H9 (cell line): ENCODE results near the gene ETFA. TPM values are rescaled to one million over a fixed set of nuclear protein-coding genes. Genes with fewer than 3 reads are reported as not detected.

Experiments used
- DNase-seq: peaks from one replicate; pipeline ENCODE4 v3.0.0-alpha.2; 2017
- H2AFZ ChIP-seq: one replicate; pipeline ENCODE4 v1.6.1; 2013; ENCODE audit warnings: mild to moderate bottlenecking, low read length, control low read depth, moderate library complexity
- H2AK5ac ChIP-seq: 2 replicates; pipeline ENCODE4 v1.6.1; 2013; ENCODE audit warnings: low read length, control low read depth, mixed read lengths; ENCODE audit not compliant: insufficient read length
- H2BK120ac ChIP-seq: one replicate; pipeline ENCODE4 v1.6.1; 2013; ENCODE audit warnings: low read depth, mild to moderate bottlenecking, low read length, control low read depth, inconsistent platforms; ENCODE audit not compliant: poor library complexity, severe bottlenecking
- H2BK12ac ChIP-seq: 2 replicates; pipeline ENCODE4 v1.6.1; 2013; ENCODE audit warnings: low read length, control low read depth, mixed read lengths, low read depth; ENCODE audit not compliant: insufficient read length
- H2BK15ac ChIP-seq: 2 replicates; pipeline ENCODE4 v1.6.1; 2013; ENCODE audit warnings: low read depth, low read length, control low read depth
- H2BK20ac ChIP-seq: one replicate; pipeline ENCODE4 v1.6.1; 2013; ENCODE audit warnings: low read depth, mild to moderate bottlenecking, low read length, control low read depth, inconsistent platforms; ENCODE audit not compliant: poor library complexity, severe bottlenecking
- H2BK5ac ChIP-seq: 2 replicates; pipeline ENCODE4 v1.6.1; 2013; ENCODE audit warnings: low read length, control low read depth, mixed read lengths; ENCODE audit not compliant: insufficient read length
- H3K14ac ChIP-seq: 2 replicates; pipeline ENCODE4 v1.6.1; 2013; ENCODE audit warnings: low read length, control low read depth; ENCODE audit not compliant: insufficient read depth
- H3K18ac ChIP-seq: 2 replicates; pipeline ENCODE4 v1.6.1; 2013; ENCODE audit warnings: low read depth, mild to moderate bottlenecking, mixed read lengths, low read length, control low read depth; ENCODE audit not compliant: insufficient read length
- H3K23ac ChIP-seq: 2 replicates; pipeline ENCODE4 v1.6.1; 2013; ENCODE audit warnings: low read length, control low read depth, mixed read lengths, low read depth; ENCODE audit not compliant: insufficient read length
- H3K23me2 ChIP-seq: 2 replicates; pipeline ENCODE4 v1.6.1; 2013; ENCODE audit warnings: low read depth, mild to moderate bottlenecking, mixed read lengths, low read length, control low read depth; ENCODE audit not compliant: insufficient read length, poor library complexity, severe bottlenecking
- H3K27ac ChIP-seq: 2 replicates; pipeline ENCODE4 v1.5.1; 2013; ENCODE audit warnings: low read length, control low read depth, mixed read lengths, low read depth; ENCODE audit not compliant: insufficient read length
- H3K27me3 ChIP-seq: 2 replicates; pipeline ENCODE4 v1.6.1; 2013; ENCODE audit warnings: low read length, control low read depth, inconsistent platforms; ENCODE audit not compliant: insufficient read depth
- H3K4ac ChIP-seq: 2 replicates; pipeline ENCODE4 v1.6.1; 2013; ENCODE audit warnings: low read depth, mild to moderate bottlenecking, control low read depth, inconsistent platforms, low read length, moderate library complexity
- H3K4me1 ChIP-seq: 2 replicates; pipeline ENCODE4 v1.6.1; 2013; ENCODE audit warnings: low read length, control low read depth, inconsistent platforms; ENCODE audit not compliant: insufficient read depth
- H3K4me2 ChIP-seq: 2 replicates; pipeline ENCODE4 v1.6.1; 2013; ENCODE audit warnings: low read length, control low read depth, mixed read lengths; ENCODE audit not compliant: insufficient read length, insufficient read depth
- H3K56ac ChIP-seq: 2 replicates; pipeline ENCODE4 v1.6.1; 2013; ENCODE audit warnings: low read depth, mild to moderate bottlenecking, mixed read lengths, low read length, control low read depth; ENCODE audit not compliant: insufficient read length
- H3K79me1 ChIP-seq: 2 replicates; pipeline ENCODE4 v1.6.1; 2013; ENCODE audit warnings: low read depth, mild to moderate bottlenecking, moderate library complexity, low read length, control low read depth, inconsistent platforms; ENCODE audit not compliant: insufficient read depth, poor library complexity, severe bottlenecking
- H3K79me2 ChIP-seq: 2 replicates; pipeline ENCODE4 v1.6.1; 2013; ENCODE audit warnings: low read length, control low read depth, inconsistent platforms; ENCODE audit not compliant: insufficient read depth
- H3K9ac ChIP-seq: 2 replicates; pipeline ENCODE4 v1.6.1; 2013; ENCODE audit warnings: low read length, control low read depth, mixed read lengths; ENCODE audit not compliant: insufficient read length; ENCODE audit errors: extremely low read depth
- H3K9me3 ChIP-seq: one replicate; pipeline ENCODE4 v1.6.1; 2013; ENCODE audit warnings: low read depth, low read length, inconsistent platforms; ENCODE audit not compliant: control insufficient read depth
- H3T11ph ChIP-seq: one replicate; pipeline ENCODE4 v1.6.1; 2013; ENCODE audit warnings: mild to moderate bottlenecking, low read length, control low read depth, inconsistent platforms
- H4K20me1 ChIP-seq: one replicate; pipeline ENCODE4 v1.6.1; 2013; ENCODE audit not compliant: control insufficient read depth, insufficient read length, insufficient read depth
- H4K5ac ChIP-seq: 2 replicates; pipeline ENCODE4 v1.6.1; 2013; ENCODE audit warnings: low read depth, mild to moderate bottlenecking, mixed read lengths, low read length, control low read depth; ENCODE audit not compliant: insufficient read length
- H4K8ac ChIP-seq: replicated peaks from 2 replicates; pipeline ENCODE4 v1.6.1; 2013; ENCODE audit warnings: low read length, control low read depth, mixed read lengths, low read depth; ENCODE audit not compliant: insufficient read length
- H4K91ac ChIP-seq: 2 replicates; pipeline ENCODE4 v1.6.1; 2013; ENCODE audit warnings: low read depth, mild to moderate bottlenecking, moderate library complexity, mixed read lengths, low read length, control low read depth; ENCODE audit not compliant: insufficient read length
- H3K27ac Mint-ChIP-seq, 3 experiments: 2 replicates in 2 of 3; 3 replicates in 1 of 3; pipeline ENCODE4 v1.8.0; 2020 to 2021; ENCODE audit warnings: mixed read lengths in 3 of 3, mild to moderate bottlenecking in 1 of 3, moderate library complexity in 1 of 3
- H3K27me3 Mint-ChIP-seq: 2 replicates; pipeline ENCODE4 v1.8.0; 2021; ENCODE audit warnings: low read depth, mild to moderate bottlenecking, moderate library complexity, mixed read lengths
- H3K36me3 Mint-ChIP-seq, 3 experiments: 2 replicates in 2 of 3; 3 replicates in 1 of 3; pipeline ENCODE4 v1.8.0; 2020 to 2021; ENCODE audit warnings: low read depth in 3 of 3, mixed read lengths in 3 of 3; ENCODE audit not compliant: insufficient read depth in 1 of 3
- H3K4me1 Mint-ChIP-seq, 2 experiments: 2 replicates each; pipeline ENCODE4 v1.8.0; 2020; ENCODE audit warnings: mixed read lengths in 2 of 2
- H3K4me3 Mint-ChIP-seq, 2 experiments: 2 replicates in 1 of 2; 3 replicates in 1 of 2; pipeline ENCODE4 v1.8.0; 2020 to 2021; ENCODE audit warnings: mild to moderate bottlenecking in 2 of 2, mixed read lengths in 2 of 2, moderate library complexity in 1 of 2
- H3K9me3 Mint-ChIP-seq, 2 experiments: 2 replicates in 1 of 2; 3 replicates in 1 of 2; pipeline ENCODE4 v1.8.0; 2020; ENCODE audit warnings: mild to moderate bottlenecking in 2 of 2, mixed read lengths in 2 of 2, moderate library complexity in 1 of 2
- CTCF ChIP-seq: fragments of 200-600 bp; sonication (generic); conservative IDR thresholded peaks from 3 replicates; pipeline ENCODE4 v1.8.0; 2021; ENCODE audit warnings: antibody characterized with exemption, mild to moderate bottlenecking
- WGBS: extraction: QIAGEN DNeasy Blood & Tissue Kit; methylation state at CpG from one replicate; pipeline ENCODE4 v1.1.7; 2013; ENCODE audit warnings: missing lambda C conversion rate, low lambda C conversion rate, mixed read lengths; ENCODE audit not compliant: insufficient read length; ENCODE audit errors: extremely low coverage; 5-methylcytosine and 5-hydroxymethylcytosine counted together
- total RNA-seq: library from RNA; stranded (reverse); gene quantifications from 2 replicates; pipeline ENCODE4 v1.2.1, GENCODE V29; 2021

ETFA gene
- total RNA-seq, 1 experiment from 2014 or later: 109 TPM

GRCh38 chr15:76168237-76168984 lies 142.9 kb downstream of the ETFA start:
- Histone ChIP-seq H2BK12ac (no peak overlapping the region), H3K79me1 (no peaks in the 10 kb centered on the region), H3K27me3 (no peaks in the 10 kb centered on the region), H4K8ac (no peak overlapping the region), H3K9me3 (no peaks in the 10 kb centered on the region), H4K20me1 (peaks cover 3% of the 10 kb centered on the region), H3K79me2 (no peaks in the 10 kb centered on the region), H3T11ph (no peak overlapping the region), H3K4ac (no peak overlapping the region), H4K91ac (no peak overlapping the region), H2AFZ (no peak overlapping the region), H2BK15ac (no peak overlapping the region), H3K23me2 (no peaks in the 10 kb centered on the region), H3K23ac (no peak overlapping the region), H2BK5ac (no peak overlapping the region), H3K18ac (no peak overlapping the region), H2BK120ac (no peak overlapping the region), H3K56ac (no peak overlapping the region), H3K4me1 (no peaks in the 10 kb centered on the region; the same call in 1 of the 2 replicates), H3K27ac (no peak overlapping the region), H2AK5ac (no peak overlapping the region), H3K4me2 (no peak overlapping the region), H4K5ac (no peak overlapping the region), H3K14ac (no peak overlapping the region), H3K9ac (no peak overlapping the region), H2BK20ac (no peak overlapping the region)
- H3K27me3 Mint-ChIP-seq: peaks cover 3% of the 10 kb centered on the region
- no peaks in the 10 kb centered on the region for H3K9me3 Mint-ChIP-seq
- WGBS: no CpG with 5 or more reads among the region's 14 CpGs
- peak overlapping the region in 1 of 3 experiments; percentile 25; a peak in 1 of 7 replicates for H3K27ac Mint-ChIP-seq
- H3K4me1 Mint-ChIP-seq: peaks cover 8 to 13% of the 10 kb centered on the region in 2 experiments
- no peak overlapping the region; a peak in 1 of 5 replicates for H3K4me3 Mint-ChIP-seq
- DNase-seq: no peak
- no peaks in the 10 kb centered on the region; a peak in 1 of 7 replicates for H3K36me3 Mint-ChIP-seq
- no peak for TF ChIP-seq CTCF
